NCI-H2171 treated with DMSO at 0.1 percent for 48 hours (cell line): ENCODE data around the gene QDPR.
"Not testable (repeated sequence)": the region's sequence is repeated elsewhere in the genome, so short reads cannot be mapped to it uniquely, and the experiment has no call there.

Source experiments
- DNase-seq: peaks from one replicate; lab custom pipeline; 2025; lab: John Stamatoyannopoulos, UW

The QDPR gene

DNA sequence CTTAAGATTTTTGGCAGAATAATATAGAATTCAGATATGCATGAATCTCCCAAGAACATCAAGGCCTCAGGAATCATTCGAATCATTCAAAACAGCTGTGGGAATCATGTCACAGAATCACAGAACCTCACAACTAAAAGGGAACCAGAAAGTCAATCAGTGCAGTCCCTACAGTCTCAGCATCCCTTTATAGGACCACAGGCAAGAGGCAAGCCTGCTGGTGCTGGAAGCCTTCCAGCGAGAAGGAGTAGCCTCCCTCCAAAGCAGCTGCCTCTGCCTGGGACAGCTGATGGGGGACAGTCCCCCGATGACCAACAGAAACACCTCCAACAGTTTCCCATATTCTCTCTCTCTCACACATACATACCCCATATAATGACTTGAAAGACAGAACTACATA, 20.7 kb downstream of the QDPR start:
- no peak for DNase-seq

DNA sequence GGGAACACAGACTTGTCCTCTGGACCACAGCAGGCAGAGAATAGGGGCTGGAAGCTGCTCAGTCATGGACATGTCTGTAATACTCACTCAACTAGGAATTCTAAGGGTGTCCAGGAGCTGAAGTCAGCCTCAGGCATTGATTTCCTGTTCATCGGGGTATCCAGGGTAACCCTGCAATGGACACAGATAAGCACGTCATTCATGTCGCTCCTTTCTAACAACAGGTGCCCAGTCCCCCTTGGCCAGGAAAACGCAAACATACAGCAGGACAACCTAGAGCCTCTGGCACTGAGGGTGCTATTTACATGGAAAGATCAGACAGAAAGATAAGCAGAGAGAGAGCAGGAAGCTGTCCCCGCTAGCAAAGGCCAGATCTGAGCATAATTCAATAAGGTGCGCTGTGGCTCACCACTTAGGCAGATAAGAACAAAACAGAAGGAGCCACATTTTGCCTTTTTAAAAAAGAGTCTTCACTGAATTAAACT, 21.3 kb downstream of the QDPR start:
- no peak for DNase-seq

DNA sequence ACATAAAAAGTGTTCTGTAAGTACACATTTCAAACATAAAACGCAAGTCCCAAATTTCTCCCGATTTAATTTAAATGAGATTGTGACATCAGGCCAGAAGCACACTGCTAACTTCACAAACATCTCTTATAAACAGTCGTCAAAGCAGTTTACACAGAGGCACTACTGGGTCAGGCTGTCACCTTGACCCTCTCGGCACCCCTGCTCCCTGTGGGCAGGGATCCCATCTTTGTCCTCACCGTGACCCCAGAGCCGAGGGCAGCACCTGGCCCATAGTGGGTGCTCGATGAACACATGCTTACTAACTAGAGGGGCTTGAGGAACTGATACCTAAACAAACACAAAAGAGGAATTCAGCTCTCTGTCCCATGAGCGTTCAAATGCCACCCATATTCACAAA, 22.2 kb downstream of the QDPR start:
- DNase-seq, result no peak

DNA sequence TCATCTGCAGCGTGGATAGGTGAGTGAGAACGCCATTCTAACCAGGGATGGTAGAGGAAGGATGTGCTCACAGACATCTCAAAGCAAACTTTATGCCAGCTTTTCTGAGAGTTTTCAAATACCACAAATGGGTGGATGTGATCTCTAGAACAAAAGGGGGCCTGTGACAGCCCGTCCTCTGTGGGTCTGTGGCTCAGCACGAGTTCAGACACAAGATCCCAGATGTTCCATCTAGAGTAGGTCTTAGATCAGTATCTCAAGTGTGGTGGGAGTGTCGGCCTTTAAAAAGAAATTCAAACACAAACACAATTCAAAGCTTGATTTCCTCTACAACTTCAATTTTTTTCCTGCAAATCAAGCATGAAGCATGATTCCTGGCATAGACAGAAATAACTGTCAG, 22.8 kb downstream of the QDPR start:
- DNase-seq, result no peak

DNA sequence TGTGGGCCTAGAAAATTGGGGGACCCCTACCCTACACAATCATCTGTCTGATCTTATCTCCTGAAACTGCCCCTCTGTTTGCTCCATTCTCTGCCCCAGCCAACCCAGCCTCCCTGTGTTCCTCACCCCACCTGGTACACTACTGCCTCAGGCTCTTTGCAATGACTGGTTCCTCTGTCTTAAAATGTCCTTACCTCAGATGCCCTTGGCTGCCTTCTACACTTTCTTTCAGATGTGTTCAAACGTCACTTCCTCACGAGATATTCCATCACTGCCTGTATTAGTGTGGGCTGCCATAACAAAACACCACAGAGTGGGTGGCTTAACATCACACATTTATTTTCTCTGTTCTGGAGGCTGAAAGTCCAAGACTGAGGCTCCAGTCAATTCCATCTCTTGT, 29.2 kb downstream of the QDPR start:
- DNase-seq, result no peak

DNA sequence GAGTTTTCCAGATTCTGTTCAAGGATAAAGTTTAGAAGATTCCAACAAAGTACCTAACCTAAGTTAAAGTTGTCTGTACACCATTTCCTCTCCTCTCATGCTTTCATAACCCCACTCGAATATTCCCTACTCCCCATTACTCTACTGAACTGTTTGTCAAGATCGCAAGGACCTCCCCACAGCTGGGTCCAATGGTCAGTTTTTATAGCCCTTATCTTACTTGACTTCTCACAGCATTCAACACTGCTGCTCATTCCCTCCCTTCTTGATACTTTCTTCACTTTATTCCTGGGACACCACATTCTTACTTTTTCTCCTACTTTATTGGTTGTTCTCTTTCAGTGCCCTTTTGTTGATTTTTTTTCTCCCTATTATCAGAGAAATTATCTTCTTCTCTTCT, 30.9 kb downstream of the QDPR start:
- DNase-seq, result no peak

DNA sequence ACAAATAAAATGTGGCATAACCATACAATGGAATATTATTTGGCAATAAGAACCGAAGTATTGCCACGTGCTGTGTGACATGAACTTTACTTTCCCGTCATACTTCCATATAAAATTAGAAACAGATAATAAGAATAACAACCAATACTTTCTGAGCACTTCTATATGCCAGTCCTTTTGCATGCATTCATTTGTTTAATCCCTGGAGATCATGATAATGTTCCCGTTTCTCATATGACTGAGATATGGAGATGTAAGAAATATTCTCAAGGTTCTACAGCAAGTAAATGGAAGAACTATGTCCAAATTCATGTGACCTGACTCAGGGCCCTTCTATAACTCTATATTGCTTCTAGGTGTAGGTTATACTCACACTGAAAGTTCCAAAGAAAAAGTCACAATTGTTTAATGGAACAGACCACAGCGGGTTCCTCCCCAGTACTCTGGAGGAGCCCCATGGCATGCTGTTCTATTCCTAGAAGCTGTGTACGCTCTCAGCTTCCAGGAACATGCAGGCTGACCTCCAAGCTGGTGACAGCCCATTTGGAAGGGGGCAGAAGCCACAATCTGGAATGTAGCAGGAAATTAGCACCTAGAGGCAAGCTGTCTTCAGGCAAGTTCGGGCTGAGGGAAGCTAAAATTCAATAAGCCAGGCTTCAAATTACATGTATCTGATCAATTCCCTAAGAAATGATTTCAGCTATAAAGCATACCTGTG, 31.5 kb downstream of the QDPR start:
- no peak for DNase-seq

DNA sequence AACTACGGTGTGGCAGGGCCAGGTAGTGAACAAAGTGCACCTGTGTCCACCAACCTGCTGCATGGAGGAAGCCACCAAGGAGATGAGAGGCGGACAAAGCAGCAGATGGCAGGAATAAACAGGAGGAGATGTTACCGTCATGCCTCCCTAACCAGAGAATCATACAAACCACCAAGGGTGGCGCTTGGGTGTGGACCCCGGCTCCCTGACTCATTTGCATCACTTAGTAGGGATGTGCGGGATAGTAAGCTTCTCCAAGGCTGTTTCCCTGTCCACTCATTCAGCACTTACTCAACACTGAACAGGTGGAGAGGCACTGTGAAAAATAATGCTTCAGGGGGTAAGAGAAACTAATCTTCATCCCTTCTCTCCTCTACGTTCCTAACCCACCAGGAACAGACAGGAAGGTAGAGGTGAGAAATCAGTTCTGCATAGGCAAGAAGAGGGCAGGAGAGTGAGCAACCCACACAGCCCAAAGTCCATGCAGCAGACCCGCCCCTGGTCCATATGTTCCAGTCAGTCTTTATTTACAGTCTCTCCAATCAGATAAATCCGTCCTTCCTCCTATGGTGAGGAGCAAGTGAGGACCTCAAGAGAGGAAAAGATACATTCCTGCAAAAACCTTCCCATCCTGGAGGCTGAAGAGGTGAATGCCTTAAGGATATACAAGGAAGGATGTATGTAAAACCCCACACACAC, 34.0 kb downstream of the QDPR start:
- no peak for DNase-seq

DNA sequence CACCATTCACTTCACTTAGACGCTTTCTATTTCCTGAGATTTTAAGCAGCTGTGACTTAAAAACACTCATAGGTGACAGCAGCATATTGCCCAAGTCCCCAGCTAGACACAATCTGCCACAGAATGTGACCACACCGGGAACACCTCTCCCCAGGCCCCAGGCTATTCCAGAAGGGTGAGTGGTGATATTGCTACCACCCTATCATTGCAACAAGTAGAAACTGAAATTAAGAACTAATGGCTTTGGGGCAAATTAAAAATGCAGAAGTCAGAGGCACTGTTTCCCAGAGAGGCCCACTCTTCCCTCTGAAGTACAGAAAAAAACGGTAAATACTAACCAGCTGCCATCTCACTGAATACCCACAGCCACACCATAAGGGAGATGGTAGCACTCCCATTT, 35.0 kb downstream of the QDPR start:
- no peak for DNase-seq

DNA sequence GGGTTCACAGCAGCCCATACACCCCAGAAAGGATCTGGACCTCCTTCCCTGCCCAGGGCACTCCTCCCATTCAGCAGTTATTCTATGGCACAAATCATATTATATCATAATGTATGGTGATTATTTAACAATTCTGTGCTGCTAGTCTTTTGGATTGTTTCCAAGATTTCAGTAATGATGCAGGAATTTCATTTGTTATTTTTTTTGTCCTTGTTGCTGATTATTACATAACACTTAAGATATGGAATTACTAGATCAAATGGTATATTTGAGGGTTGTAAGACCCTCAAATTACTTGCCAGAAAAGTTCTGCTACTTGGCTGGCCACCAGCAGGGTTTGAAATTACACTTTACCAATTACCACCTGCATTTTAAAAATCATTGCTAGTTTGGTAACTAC, 36.4 kb downstream of the QDPR start:
- no peak for DNase-seq

DNA sequence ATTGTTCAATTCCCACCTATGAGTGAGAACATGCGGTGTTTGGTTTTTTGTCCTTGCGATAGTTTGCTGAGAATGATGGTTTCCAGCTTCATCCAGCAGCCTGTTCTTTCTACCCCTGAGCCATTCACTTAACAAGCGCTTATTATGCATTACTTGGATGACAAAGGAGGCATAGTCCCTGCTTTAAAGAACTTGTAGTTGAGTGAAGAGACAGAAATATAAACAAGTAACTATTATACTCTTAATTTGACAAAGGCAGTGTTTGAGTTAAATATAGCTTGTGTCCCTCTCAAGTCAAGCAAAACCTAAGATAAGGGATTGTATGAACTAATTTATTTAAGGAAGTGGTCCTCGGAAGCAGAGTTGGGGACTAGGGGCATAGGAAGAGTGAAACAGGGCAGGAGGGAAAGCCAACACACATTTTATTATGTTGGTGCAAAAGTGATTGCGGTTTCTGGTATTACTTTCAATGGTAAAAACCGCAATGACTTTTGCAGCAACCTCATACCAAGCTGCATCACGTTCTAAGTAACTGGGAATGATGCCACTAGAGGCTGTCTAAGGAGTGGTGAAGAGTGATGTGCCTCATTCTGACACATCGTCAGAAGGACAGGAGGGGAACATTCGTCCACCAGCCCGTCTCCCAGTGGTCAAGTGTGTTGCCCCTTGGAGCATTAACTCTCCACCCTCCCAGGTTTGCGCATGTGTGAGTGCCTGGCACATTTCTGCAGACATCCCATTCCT, 41.8 kb downstream of the QDPR start:
- no peak for DNase-seq

DNA sequence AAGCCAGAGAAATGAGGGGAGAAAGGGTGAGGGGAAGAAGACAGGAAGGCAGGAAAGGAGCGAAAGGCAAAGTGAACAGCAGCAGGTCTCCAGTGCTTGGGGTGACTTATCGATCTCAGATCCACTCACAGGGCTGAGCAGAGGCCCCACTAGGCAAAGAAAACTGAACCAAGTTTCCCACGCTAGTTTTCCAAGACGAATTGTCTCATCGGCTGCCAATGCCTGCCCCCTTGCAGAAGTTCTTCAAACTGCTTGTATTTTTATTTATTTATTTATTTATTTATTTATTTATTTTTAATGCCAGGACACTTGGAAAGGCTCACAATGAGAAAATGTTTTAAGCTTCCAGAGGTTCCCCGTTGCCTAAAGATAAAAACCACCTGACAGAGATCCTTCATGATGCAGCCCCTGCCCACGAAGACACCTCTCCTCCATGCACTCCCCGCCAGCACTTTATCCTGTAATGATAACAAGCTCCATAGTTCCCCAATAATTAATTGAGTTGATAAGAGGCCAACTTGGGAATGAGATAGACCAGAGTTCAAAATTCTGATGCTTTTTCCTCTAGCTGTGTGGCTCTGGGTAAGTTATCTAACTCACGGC, 43.2 kb downstream of the QDPR start:
- DNase-seq, result no peak

DNA sequence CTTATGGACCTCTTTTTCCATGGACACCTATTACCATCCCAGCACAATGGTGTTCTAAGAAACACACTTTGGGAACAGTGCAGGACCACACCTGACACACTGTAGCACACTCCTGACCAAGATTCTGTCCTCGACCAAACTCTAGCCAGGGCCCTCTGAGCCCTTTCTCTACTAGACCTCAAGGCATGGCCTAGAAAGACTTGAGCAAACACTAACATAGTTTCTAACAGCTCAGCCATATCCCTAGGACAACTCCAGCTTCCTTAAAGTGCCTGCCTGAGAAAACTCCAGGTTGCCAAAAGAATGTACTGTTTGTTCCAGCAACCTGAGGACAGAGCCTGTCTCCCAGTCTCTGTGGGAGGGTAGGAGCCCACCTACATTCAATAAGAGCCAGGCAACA, 48.3 kb downstream of the QDPR start:
- DNase-seq, result no peak

DNA sequence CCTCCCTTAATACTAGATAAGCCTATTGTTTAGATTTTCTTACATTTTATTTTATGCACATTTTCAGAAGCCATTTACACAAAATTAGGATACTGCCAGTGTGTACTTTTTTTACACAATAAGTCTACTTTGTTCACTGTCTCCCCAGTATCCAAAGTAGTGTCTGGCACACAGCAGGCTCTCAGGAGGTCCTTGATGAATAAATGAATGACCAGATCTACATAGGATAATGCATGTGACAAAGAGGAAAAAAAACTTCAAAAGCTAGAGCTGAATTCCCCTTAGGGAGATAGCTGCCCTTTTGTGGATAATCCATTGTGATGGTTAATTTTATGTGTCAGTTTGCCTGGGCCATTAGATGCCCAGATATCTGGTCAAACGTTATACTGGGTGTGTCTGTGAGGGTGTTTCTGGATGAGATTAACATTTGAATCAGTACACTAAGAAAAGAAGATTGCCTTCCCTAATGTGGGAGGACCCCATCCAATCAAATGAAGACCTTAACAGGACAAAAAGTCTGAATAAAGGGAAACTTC, 61.6 kb downstream of the QDPR start:
- DNase-seq, result no peak

DNA sequence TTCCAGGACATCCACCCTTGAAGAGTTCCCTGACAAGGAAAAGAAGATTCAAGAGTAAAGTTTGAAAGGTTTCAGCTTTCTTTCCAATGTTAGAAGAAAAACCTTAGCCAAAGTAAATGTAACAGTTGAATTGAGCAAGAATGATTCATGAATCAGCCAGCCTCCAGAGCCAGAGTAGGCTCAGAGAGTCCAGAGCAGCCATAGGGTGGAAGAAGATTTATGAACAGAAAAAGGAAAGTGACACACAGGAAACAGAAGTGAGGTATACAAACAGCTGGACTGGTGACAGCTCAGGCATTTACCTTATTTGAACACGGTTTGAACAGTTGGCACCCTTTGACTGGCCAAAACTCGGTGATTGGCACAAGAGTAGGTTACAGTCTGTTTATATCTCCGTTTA, 63.2 kb downstream of the QDPR start:
- DNase-seq, result no peak

DNA sequence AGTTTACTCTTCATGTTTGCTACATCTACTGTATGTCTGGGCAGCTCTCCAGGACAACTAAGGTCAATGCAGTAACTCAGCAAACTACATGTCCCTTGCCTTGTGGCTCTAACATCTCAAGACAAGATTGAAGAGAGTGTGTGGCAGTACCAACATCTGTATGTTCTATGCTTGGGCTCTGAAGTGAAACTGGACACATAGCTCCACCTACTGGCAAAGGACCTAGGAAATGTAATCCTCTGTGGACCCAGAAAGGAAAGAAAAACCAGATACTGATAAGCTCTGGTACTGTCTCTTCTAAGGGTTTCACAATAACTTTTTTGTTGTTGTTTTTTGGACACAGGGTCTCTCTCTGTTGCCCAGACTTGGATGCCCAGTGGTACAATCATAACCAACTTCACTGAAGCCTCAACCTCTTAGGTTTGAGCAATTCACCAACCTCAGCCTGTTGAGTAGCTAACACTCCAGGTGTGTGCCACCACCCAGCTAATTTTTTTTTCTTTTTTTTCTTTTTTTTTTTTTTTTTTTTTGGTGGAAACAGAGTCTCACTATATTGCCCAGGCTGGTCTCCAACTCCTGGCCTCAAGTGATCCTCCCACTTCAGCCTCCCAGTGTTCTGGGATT, 64.1 kb downstream of the QDPR start:
- DNase-seq, result peak; percentile 11

DNA sequence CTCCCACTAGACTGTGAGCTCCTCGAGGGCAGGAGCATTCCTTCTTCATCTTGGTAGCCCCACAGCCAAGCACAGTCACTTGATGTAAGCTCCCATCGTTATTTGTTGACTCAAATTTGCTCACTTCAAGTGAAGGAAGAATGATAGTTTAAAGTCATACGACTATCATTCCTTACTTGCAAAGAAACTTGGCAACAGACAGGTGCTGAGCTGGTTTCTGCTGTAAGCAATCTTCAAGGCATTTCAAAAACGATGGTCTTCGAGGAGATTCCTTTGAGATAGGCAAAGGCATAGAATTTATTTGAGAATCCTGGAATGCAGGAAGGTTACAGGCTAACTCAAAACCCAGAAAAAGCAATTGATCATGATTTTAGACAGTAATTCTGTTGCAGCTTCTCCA, 64.8 kb downstream of the QDPR start:
- DNase-seq, result no peak

DNA sequence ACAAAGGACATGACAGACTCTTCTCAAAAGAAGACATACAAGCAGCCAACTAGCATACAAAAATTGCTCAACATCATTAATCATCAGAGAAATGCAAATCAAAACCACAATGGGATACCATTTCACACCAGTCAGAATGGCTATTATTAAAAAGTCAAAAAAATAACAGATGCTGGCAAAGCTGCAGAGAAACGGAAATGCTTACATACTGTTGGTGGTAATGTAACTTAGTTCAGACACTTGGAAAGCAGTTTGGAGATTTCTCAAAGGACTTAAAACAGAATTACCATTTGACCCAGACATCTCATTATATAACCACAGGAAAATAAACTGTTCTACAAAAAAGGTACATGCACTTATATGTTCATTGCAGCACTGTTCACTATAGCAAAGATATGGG, 69.4 kb downstream of the QDPR start:
- not testable (repeated sequence) for DNase-seq

DNA sequence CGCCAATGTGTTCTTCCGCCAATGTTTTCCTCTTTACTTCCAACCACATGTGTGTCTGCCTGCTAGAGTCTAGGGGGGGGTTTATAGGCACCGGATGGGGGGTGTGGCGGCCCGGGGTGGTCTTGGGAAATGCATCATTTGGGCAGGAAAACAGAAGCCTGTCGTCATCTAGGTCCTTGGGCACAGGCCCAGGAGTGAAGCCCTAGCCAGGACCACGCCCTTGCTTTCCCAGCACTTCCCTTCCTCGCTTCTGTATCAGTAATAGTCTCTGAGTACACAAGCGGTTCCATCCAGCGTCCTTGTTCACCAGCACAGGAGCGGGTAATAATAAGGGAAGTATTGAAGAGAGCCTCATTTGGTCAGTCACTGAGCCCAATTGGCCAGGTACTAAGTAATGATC, 74.5 kb downstream of the QDPR start:
- DNase-seq, result no peak

DNA sequence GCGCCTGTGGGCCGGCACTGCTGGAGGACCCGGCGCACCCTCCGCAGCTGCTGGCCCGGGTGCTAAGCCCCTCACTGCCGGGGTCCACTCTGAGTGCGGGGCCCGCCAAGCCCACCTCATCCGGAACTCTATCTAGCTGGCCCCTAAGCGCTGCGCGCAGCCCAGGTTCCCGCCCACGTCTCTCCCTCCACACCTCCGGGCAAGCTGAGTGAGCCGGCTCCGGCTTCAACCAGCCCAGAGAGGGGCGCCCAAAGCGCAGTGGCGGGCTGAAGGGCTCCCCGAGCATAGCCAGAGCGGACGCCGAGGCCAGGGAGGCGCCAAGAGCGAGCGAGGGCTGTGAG, 75.2 kb downstream of the QDPR start:
- DNase-seq, result no peak
